K562 (cell line): ENCODE results near the gene NFIC. TPM values are rescaled to one million over a fixed set of nuclear protein-coding genes. Genes with fewer than 3 reads are reported as not detected.

Experiments used
- CUX1 ChIP-seq: fragments of 200-800 bp; sonication (Bioruptor generic); IDR thresholded peaks from 2 replicates; pipeline ENCODE4 v1.6.1; 2016; ENCODE audit warnings: missing genetic modification characterization, missing compliant biosample characterization
- GTF2B ChIP-seq: IDR thresholded peaks from 2 replicates; pipeline ENCODE4 v1.6.1; 2011; ENCODE audit not compliant: insufficient read length; ENCODE audit errors: extremely low read depth
- HDAC2 ChIP-seq: fragments of 450-650 bp; IDR thresholded peaks from 2 replicates; pipeline ENCODE4 v1.6.1; 2016; ENCODE audit warnings: mild to moderate bottlenecking
- HEY1 ChIP-seq: fragments of 250-450 bp; sonication (Bioruptor Pico); IDR thresholded peaks from 2 replicates; pipeline ENCODE4 v1.5.0; 2020; ENCODE audit warnings: mild to moderate bottlenecking, moderate library complexity, borderline replicate concordance
- HMBOX1 ChIP-seq: sonication (generic); IDR thresholded peaks from 2 replicates; pipeline ENCODE4 v1.6.1; 2016
- KLF13 ChIP-seq: fragments of 450-650 bp; IDR thresholded peaks from 2 replicates; pipeline ENCODE4 v1.6.1; 2016; ENCODE audit warnings: missing genetic modification characterization, low read depth, mild to moderate bottlenecking, missing compliant biosample characterization, moderate library complexity, borderline replicate concordance
- MCM7 ChIP-seq, 2 experiments: fragments of 450-650 bp; IDR thresholded peaks; 2 replicates each; pipeline ENCODE4 v1.6.1; 2016 to 2018
- PCBP2 ChIP-seq: fragments of 200-400 bp; formaldehyde crosslinking; IDR thresholded peaks from 2 replicates; pipeline ENCODE4 v1.6.1; 2018; ENCODE audit warnings: low read length, low read depth, mild to moderate bottlenecking, moderate library complexity; ENCODE audit not compliant: poor library complexity, severe bottlenecking
- PRPF4 ChIP-seq: fragments of 200-400 bp; formaldehyde crosslinking; IDR thresholded peaks from one replicate; pipeline ENCODE4 v1.6.1; 2017; ENCODE audit warnings: low read length, low read depth, mild to moderate bottlenecking; ENCODE audit not compliant: insufficient read depth, poor library complexity, severe bottlenecking
- THRAP3 ChIP-seq: fragments of 450-650 bp; IDR thresholded peaks from 2 replicates; pipeline ENCODE4 v1.6.1; 2016; ENCODE audit warnings: mild to moderate bottlenecking, inconsistent platforms, borderline replicate concordance
- ZBTB17 ChIP-seq: fragments of 450-650 bp; formaldehyde crosslinking; IDR thresholded peaks from 2 replicates; pipeline ENCODE4 v1.4.0; 2020; ENCODE audit warnings: mild to moderate bottlenecking
- ZBTB5 ChIP-seq: fragments of 450-650 bp; IDR thresholded peaks from 2 replicates; pipeline ENCODE4 v1.6.1; 2017; ENCODE audit warnings: antibody characterized with exemption
- ZFPM2 ChIP-seq: fragments of 250-450 bp; sonication (Bioruptor Pico); IDR thresholded peaks from 2 replicates; pipeline ENCODE4 v1.5.1; 2022; ENCODE audit warnings: mild to moderate bottlenecking
- ZNF316 ChIP-seq: fragments of 450-650 bp; IDR thresholded peaks from 2 replicates; pipeline ENCODE4 v1.6.1; 2016
- ZNF41 ChIP-seq: fragments of 250-450 bp; sonication (Bioruptor Pico); conservative IDR thresholded peaks from 2 replicates; pipeline ENCODE4 v1.4.0; 2020; ENCODE audit warnings: mild to moderate bottlenecking
- polyA plus RNA-seq, 8 experiments: library from polyadenylated mRNA; depleted of rRNA in 4 of 8; stranded (reverse) in 5 of 8; unstranded in 3 of 8; fragments of >200 nt; fragmentation: Nextera tagmentation in 2 of 8; fragmentation: Illumina TruSeq in 1 of 8; extraction: Ambion mirVana in 2 of 8; extraction: Trizol in 1 of 8; gene quantifications; 2 replicates each; pipeline versions ENCODE4 v1.2.1 to v1.2.3, GENCODE V29; 2011 to 2014; ENCODE audit warnings: inconsistent platforms in 1 of 8, missing spikeins in 1 of 8
- total RNA-seq, 7 experiments: library from RNA; depleted of rRNA in 6 of 7; stranded (reverse); fragments of >200 nt in 6 of 7; fragmentation: Illumina TruSeq in 2 of 7; extraction: Trizol in 2 of 7; gene quantifications; 2 replicates each; pipeline versions ENCODE4 v1.2.1 to v1.2.3, GENCODE V29; 2011 to 2021; ENCODE audit warnings: low replicate concordance in 1 of 7

Gene NFIC
- total and polyA plus RNA-seq, 9 of the 15 experiments (the other 6 are each of a cell fraction or from before 2014, with no cell fraction given): 0.71 to 62.1 (median 6.9) TPM

- no peak for TF ChIP-seq CUX1 (CRISPR knock-in tag)
- no peak for TF ChIP-seq KLF13
- TF ChIP-seq THRAP3: no peak
- no peak for TF ChIP-seq HEY1 (CRISPR knock-in tag)
- TF ChIP-seq ZNF316: no peak; the same call in 1 of the 2 replicates
- TF ChIP-seq ZBTB17: no peak
- peak; percentile 37; the same call in 1 of the 2 replicates for TF ChIP-seq ZBTB5
- TF ChIP-seq PRPF4: no peak
- TF ChIP-seq ZFPM2 (CRISPR knock-in tag): no peak
- peak; percentile 49; the same call in 1 of the 2 replicates for TF ChIP-seq ZNF41 (CRISPR knock-in tag)
- TF ChIP-seq HMBOX1: no peak
- TF ChIP-seq MCM7 (IDR thresholded peaks at IDR 0.05): no peak
- TF ChIP-seq PCBP2: no peak
- TF ChIP-seq GTF2B: no peak
- no peak for TF ChIP-seq HDAC2
Observed at GRCh38 chr19:3365836-3366752, at the start of gene NFIC (continued).
